Measurements from ENCODE around the gene NANOS3. TPM values are rescaled to one million over a fixed set of nuclear protein-coding genes. Genes with fewer than 3 reads are reported as not detected.
A peak's percentile ranks its signal among the peaks of the same experiment; 100 is the strongest.

The NANOS3 gene
- total and polyA plus RNA-seq, 4 donors = not detected

DNA sequence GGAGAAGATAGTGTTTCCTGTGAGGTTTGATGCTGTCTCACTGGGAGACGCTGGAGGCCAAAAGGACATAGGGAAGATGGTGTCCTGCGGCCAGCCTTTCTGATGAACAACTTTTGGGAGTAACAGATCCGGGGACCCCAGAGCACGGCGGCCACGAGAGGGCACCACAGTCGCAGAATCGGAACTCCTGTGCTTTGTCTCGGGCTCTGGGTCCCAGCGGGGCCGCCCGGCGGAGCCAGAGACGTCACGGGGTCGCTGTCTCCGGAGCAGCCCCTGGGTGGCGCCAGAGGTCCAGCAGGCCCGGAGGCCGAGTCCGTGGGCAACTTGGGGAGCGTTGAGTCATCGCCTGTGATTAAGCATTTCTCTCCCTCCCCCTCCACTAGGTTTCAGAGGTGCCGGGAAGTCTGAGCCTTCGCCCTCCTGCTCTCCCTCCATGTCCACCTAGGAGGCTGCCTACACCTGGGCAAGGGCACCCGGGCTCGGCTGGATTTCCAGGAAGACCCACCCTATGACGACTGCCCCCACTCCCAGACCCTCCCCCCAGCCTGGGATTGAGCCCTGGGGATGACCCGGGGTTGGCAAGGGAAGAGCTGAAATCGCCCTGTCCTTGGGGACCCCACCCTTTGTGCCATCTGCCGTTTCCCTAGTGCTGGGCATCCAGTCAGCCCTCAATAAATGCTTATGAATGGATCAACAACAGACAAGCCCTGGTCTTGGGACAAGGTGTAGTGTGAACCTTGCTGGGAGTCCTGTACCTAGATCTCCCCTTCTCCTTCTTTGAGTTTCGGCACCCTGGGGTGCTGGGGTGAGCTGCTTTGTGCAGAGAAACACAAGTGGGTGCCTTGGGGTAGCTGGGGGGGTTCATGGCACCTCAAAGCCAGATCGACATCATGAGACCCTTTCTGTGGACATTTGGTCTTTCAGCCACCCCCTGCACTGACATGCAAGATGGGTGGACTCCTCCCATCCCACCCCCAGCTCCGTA, 3.4 kb downstream of the NANOS3 start:
- H3K4me3 ChIP-seq (ENCODE audit: low read depth in 1 of 3, low read length in 3 of 3) = peak overlapping the region in 1 of 3 donors; percentile 22
- whole genome bisulfite sequencing = 7% methylated on average over 34 of the region's 34 CpGs
- H3K9me3 ChIP-seq (ENCODE audit: control insufficient read depth in 4 of 4, low read length in 3 of 4) = no peaks in the 10 kb centered on the region
- H3K36me3 ChIP-seq (ENCODE audit: control insufficient read depth in 4 of 4, insufficient read depth in 3 of 4, low read depth in 1 of 4, low read length in 3 of 4) = no peaks in the 10 kb centered on the region
- H3K27me3 ChIP-seq (ENCODE audit: control insufficient read depth in 4 of 4, insufficient read depth in 4 of 4, low read length in 3 of 4) = no peaks in the 10 kb centered on the region
- H3K9ac ChIP-seq (ENCODE audit: low read depth in 1 of 2, low read length in 2 of 2) = peak overlapping the region in 1 of 2 donors; percentile 8
- peak; percentile 92 to 95 for TF ChIP-seq JUND (IDR thresholded peaks at IDR 0.05)
- peak; percentile 52 for TF ChIP-seq SP1 (IDR thresholded peaks at IDR 0.05)
- TF ChIP-seq, protein P1, sequence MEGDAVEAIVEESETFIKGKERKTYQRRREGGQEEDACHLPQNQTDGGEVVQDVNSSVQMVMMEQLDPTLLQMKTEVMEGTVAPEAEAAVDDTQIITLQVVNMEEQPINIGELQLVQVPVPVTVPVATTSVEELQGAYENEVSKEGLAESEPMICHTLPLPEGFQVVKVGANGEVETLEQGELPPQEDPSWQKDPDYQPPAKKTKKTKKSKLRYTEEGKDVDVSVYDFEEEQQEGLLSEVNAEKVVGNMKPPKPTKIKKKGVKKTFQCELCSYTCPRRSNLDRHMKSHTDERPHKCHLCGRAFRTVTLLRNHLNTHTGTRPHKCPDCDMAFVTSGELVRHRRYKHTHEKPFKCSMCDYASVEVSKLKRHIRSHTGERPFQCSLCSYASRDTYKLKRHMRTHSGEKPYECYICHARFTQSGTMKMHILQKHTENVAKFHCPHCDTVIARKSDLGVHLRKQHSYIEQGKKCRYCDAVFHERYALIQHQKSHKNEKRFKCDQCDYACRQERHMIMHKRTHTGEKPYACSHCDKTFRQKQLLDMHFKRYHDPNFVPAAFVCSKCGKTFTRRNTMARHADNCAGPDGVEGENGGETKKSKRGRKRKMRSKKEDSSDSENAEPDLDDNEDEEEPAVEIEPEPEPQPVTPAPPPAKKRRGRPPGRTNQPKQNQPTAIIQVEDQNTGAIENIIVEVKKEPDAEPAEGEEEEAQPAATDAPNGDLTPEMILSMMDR (IDR thresholded peaks at IDR 0.05; ENCODE audit: low read depth, low read length, missing input control) = peak; percentile 99
- no peak for TF ChIP-seq EGR1 (IDR thresholded peaks at IDR 0.05; ENCODE audit: low read depth in 2 of 2)
- TF ChIP-seq, protein P2, sequence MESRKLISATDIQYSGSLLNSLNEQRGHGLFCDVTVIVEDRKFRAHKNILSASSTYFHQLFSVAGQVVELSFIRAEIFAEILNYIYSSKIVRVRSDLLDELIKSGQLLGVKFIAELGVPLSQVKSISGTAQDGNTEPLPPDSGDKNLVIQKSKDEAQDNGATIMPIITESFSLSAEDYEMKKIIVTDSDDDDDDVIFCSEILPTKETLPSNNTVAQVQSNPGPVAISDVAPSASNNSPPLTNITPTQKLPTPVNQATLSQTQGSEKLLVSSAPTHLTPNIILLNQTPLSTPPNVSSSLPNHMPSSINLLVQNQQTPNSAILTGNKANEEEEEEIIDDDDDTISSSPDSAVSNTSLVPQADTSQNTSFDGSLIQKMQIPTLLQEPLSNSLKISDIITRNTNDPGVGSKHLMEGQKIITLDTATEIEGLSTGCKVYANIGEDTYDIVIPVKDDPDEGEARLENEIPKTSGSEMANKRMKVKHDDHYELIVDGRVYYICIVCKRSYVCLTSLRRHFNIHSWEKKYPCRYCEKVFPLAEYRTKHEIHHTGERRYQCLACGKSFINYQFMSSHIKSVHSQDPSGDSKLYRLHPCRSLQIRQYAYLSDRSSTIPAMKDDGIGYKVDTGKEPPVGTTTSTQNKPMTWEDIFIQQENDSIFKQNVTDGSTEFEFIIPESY (IDR thresholded peaks at IDR 0.05) = no peak
- TF ChIP-seq NR2F2 (IDR thresholded peaks at IDR 0.05) = peak; percentile 14
- peak; percentile 40 for TF ChIP-seq YY1 (IDR thresholded peaks at IDR 0.05)
- no peak for TF ChIP-seq HNF4A (conservative IDR thresholded peaks at IDR 0.05)
- TF ChIP-seq HNF4G (IDR thresholded peaks at IDR 0.05) = no peak
- no peak for TF ChIP-seq FOXA1 (IDR thresholded peaks at IDR 0.05)
- peak; percentile 38 to 44 for TF ChIP-seq RXRA (IDR thresholded peaks at IDR 0.05)
- peak; percentile 88 for TF ChIP-seq ATF3 (IDR thresholded peaks at IDR 0.05)
- TF ChIP-seq RAD21 (IDR thresholded peaks at IDR 0.05) = peak; percentile 99 to 100
- TF ChIP-seq, protein P3, sequence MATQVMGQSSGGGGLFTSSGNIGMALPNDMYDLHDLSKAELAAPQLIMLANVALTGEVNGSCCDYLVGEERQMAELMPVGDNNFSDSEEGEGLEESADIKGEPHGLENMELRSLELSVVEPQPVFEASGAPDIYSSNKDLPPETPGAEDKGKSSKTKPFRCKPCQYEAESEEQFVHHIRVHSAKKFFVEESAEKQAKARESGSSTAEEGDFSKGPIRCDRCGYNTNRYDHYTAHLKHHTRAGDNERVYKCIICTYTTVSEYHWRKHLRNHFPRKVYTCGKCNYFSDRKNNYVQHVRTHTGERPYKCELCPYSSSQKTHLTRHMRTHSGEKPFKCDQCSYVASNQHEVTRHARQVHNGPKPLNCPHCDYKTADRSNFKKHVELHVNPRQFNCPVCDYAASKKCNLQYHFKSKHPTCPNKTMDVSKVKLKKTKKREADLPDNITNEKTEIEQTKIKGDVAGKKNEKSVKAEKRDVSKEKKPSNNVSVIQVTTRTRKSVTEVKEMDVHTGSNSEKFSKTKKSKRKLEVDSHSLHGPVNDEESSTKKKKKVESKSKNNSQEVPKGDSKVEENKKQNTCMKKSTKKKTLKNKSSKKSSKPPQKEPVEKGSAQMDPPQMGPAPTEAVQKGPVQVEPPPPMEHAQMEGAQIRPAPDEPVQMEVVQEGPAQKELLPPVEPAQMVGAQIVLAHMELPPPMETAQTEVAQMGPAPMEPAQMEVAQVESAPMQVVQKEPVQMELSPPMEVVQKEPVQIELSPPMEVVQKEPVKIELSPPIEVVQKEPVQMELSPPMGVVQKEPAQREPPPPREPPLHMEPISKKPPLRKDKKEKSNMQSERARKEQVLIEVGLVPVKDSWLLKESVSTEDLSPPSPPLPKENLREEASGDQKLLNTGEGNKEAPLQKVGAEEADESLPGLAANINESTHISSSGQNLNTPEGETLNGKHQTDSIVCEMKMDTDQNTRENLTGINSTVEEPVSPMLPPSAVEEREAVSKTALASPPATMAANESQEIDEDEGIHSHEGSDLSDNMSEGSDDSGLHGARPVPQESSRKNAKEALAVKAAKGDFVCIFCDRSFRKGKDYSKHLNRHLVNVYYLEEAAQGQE (IDR thresholded peaks at IDR 0.05) = no peak
- TF ChIP-seq TAF1 (conservative IDR thresholded peaks at IDR 0.05) = no peak
- no peak for TF ChIP-seq MAX (IDR thresholded peaks at IDR 0.05)
- TF ChIP-seq GABPA (IDR thresholded peaks at IDR 0.05 in 1 of 2, conservative IDR thresholded peaks at IDR 0.05 in 1 of 2) = no peak
- TF ChIP-seq FOXA2 (IDR thresholded peaks at IDR 0.05) = no peak
- H3K4me1 ChIP-seq (ENCODE audit: control insufficient read depth in 4 of 4, insufficient read depth in 4 of 4, low read length in 3 of 4) = peaks cover 0 to 10% (median 2%) of the 10 kb centered on the region in 4 donors
- peak overlapping the region; percentile 3 to 29 for H3K27ac ChIP-seq (ENCODE audit: low read depth in 1 of 2, low read length in 2 of 2)
- DNase-seq (ENCODE audit: low spot score) = peak; percentile 99

Data from liver (tissue), 9 donors.